Measurements from ENCODE around the gene SYNGR3.

DNA sequence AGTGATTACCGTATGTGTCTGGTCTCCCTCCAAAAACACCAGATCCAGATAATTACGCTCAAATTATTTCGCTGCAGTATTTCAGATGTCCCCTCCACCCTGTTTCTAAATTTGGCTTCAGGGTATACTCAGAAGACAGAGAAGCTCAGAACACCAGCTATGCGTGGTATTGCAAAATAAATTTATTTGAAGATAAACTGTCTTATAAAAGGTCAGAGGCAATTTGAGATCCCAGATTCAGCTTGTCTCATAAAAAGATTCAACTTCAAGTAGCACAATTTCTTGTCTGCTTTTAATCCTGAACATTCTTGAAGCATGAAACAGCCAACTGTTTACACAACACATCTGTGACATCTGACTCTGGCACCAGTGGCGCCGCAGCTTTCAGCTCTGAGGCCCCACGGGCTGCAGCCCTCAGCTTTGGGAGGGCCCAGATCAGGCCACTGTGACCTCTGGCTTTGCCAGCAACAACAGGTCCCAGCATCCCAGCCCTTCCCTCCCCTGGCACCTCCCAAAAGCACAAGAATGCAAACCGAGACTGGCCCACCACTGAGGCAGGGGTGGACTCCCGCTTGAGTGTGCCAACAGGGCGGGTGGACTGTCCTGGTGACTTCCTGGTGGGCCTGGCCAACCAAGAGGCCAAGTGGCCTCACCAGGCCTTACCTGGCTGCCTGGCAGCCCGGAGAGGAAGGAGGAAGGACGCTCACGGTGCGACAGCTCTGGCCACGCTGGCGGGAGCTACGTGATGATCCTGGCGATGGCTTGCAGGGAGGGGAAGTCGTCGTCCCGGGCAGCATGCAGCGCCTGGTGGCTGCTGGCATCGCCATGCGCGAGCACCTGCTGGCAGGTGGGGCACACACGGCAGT lies 8.0 kb downstream of the SYNGR3 start:
- TF ChIP-seq, protein P1, sequence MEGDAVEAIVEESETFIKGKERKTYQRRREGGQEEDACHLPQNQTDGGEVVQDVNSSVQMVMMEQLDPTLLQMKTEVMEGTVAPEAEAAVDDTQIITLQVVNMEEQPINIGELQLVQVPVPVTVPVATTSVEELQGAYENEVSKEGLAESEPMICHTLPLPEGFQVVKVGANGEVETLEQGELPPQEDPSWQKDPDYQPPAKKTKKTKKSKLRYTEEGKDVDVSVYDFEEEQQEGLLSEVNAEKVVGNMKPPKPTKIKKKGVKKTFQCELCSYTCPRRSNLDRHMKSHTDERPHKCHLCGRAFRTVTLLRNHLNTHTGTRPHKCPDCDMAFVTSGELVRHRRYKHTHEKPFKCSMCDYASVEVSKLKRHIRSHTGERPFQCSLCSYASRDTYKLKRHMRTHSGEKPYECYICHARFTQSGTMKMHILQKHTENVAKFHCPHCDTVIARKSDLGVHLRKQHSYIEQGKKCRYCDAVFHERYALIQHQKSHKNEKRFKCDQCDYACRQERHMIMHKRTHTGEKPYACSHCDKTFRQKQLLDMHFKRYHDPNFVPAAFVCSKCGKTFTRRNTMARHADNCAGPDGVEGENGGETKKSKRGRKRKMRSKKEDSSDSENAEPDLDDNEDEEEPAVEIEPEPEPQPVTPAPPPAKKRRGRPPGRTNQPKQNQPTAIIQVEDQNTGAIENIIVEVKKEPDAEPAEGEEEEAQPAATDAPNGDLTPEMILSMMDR (IDR thresholded peaks at IDR 0.05; ENCODE audit: low read length): no peak
- no peak for TF ChIP-seq EZH2 (IDR thresholded peaks at IDR 0.05; ENCODE audit: borderline replicate concordance, low read length)

All from OCI-LY1 (cell line).